CD14-positive monocyte (primary cell): ENCODE data around the gene FAM240A. TPM values are rescaled to one million over a fixed set of nuclear protein-coding genes. Genes with fewer than 3 reads are reported as not detected.
A peak's percentile ranks its signal among the peaks of the same experiment; 100 is the strongest.

Experiments used
- DNase-seq, 3 donors: peaks; one replicate each; pipeline ENCODE4 v3.0.0-alpha.2; 2011 to 2022
- H2AFZ ChIP-seq: 2 replicates; pipeline ENCODE4 v1.6.0; 2012; ENCODE audit warnings: mild to moderate bottlenecking, low read depth, low read length, inconsistent platforms; ENCODE audit not compliant: insufficient read depth, poor library complexity, severe bottlenecking
- H3K27ac ChIP-seq, 2 donors: 1 replicate in 1 of 2; 2 replicates in 1 of 2; pipeline ENCODE4 v1.5.1; 2012 to 2013; ENCODE audit warnings: low read length in 2 of 2, control low read depth in 1 of 2, inconsistent platforms in 1 of 2, low read depth in 1 of 2, mild to moderate bottlenecking in 1 of 2
- H3K27me3 ChIP-seq, 2 donors: one replicate each; pipeline versions ENCODE4 v1.6.0 to v1.6.1; 2011 to 2013; ENCODE audit warnings: low read length in 2 of 2; ENCODE audit not compliant: control insufficient read depth in 2 of 2, insufficient read depth in 2 of 2
- H3K36me3 ChIP-seq, 2 donors: replicated peaks in 1 of 2; 1 replicate in 1 of 2; 2 replicates in 1 of 2; pipeline versions ENCODE4 v1.5.1 to v1.6.1; 2012 to 2013; ENCODE audit warnings: low read length in 2 of 2, control low read depth in 1 of 2, inconsistent platforms in 1 of 2, mild to moderate bottlenecking in 1 of 2; ENCODE audit not compliant: insufficient read depth in 2 of 2, control insufficient read depth in 1 of 2
- H3K4me1 ChIP-seq, 2 donors: 1 replicate in 1 of 2; 2 replicates in 1 of 2; pipeline versions ENCODE4 v1.5.1 to v1.6.1; 2012 to 2013; ENCODE audit warnings: low read length in 2 of 2, control low read depth in 1 of 2, inconsistent platforms in 1 of 2, mild to moderate bottlenecking in 1 of 2, moderate library complexity in 1 of 2; ENCODE audit not compliant: insufficient read depth in 2 of 2, control insufficient read depth in 1 of 2
- H3K4me2 ChIP-seq: replicated peaks from 2 replicates; pipeline ENCODE3; 2012; ENCODE audit warnings: low read length, moderate library complexity, mild to moderate bottlenecking; ENCODE audit not compliant: poor library complexity, severe bottlenecking; ENCODE audit errors: extremely low read depth
- H3K4me3 ChIP-seq, 3 experiments: fragments of 200-600 bp in 1 of 3; sonication (generic) in 1 of 3; replicated peaks in 1 of 3; 1 replicate in 2 of 3; 2 replicates in 1 of 3; pipeline ENCODE4 v1.5.1; 2011 to 2013; ENCODE audit warnings: low read length in 3 of 3, mild to moderate bottlenecking in 3 of 3, control low read depth in 2 of 3, low read depth in 2 of 3, inconsistent platforms in 1 of 3, moderate library complexity in 1 of 3
- H3K79me2 ChIP-seq: 2 replicates; pipeline ENCODE4 v1.6.0; 2012; ENCODE audit warnings: mild to moderate bottlenecking, control low read depth, inconsistent platforms, low read length, moderate library complexity; ENCODE audit not compliant: insufficient read depth
- H3K9ac ChIP-seq: 2 replicates; pipeline ENCODE4 v1.6.0; 2017; ENCODE audit warnings: low read length, mild to moderate bottlenecking; ENCODE audit not compliant: insufficient read depth, poor library complexity, severe bottlenecking
- H3K9me3 ChIP-seq, 2 donors: replicated peaks in 1 of 2; 1 replicate in 1 of 2; 2 replicates in 1 of 2; pipeline versions ENCODE4 v1.5.1 to v1.6.1; 2012 to 2013; ENCODE audit warnings: low read length in 2 of 2, control low read depth in 1 of 2; ENCODE audit not compliant: control insufficient read depth in 1 of 2, insufficient read depth in 1 of 2
- H4K20me1 ChIP-seq: 2 replicates; pipeline ENCODE4 v1.6.0; 2012; ENCODE audit warnings: mild to moderate bottlenecking, low read length, control low read depth, moderate library complexity; ENCODE audit not compliant: insufficient read depth
- H3K27ac Mint-ChIP-seq, 7 donors: one replicate each; pipeline ENCODE4 v1.8.0; 2020; ENCODE audit warnings: mild to moderate bottlenecking in 7 of 7, mixed read lengths in 7 of 7, moderate library complexity in 6 of 7, inconsistent platforms in 2 of 7
- H3K27me3 Mint-ChIP-seq, 3 donors: one replicate each; pipeline ENCODE4 v1.8.0; 2021 to 2022; ENCODE audit warnings: low read depth in 3 of 3, mild to moderate bottlenecking in 3 of 3, mixed read lengths in 3 of 3, moderate library complexity in 3 of 3, inconsistent platforms in 1 of 3
- H3K36me3 Mint-ChIP-seq, 2 donors: one replicate each; pipeline ENCODE4 v1.8.0; 2020; ENCODE audit warnings: mixed read lengths in 2 of 2, inconsistent platforms in 1 of 2, mild to moderate bottlenecking in 1 of 2
- H3K4me1 Mint-ChIP-seq: one replicate; pipeline ENCODE4 v1.8.0; 2020; ENCODE audit warnings: mild to moderate bottlenecking, mixed read lengths
- H3K4me3 Mint-ChIP-seq, 2 donors: one replicate each; pipeline ENCODE4 v1.8.0; 2020; ENCODE audit warnings: mild to moderate bottlenecking in 2 of 2, mixed read lengths in 2 of 2, moderate library complexity in 1 of 2
- H3K9me3 Mint-ChIP-seq, 7 donors: one replicate each; pipeline ENCODE4 v1.8.0; 2020 to 2022; ENCODE audit warnings: mixed read lengths in 7 of 7, mild to moderate bottlenecking in 6 of 7, moderate library complexity in 6 of 7, inconsistent platforms in 2 of 7
- WGBS: methylation state at CpG from one replicate; pipeline ENCODE4 v1.1.5; 2013; ENCODE audit warnings: missing lambda C conversion rate; ENCODE audit not compliant: insufficient coverage; 5-methylcytosine and 5-hydroxymethylcytosine counted together
- intact Hi-C, 2 donors: fragments of 100-400 bp; cut with micrococcal nuclease; formaldehyde crosslinking; loops; one replicate each; pipeline versions ENCODE4 v1.15.0 to v1.15.1; 2023
- polyA plus RNA-seq, 3 donors: library from polyadenylated mRNA; depleted of rRNA in 1 of 3; unstranded in 2 of 3; stranded (reverse) in 1 of 3; fragments of 300-500 nt in 2 of 3; fragments of >200 nt in 1 of 3; fragmentation: Illumina TruSeq in 2 of 3; gene quantifications; 1 replicate in 2 of 3; 2 replicates in 1 of 3; pipeline ENCODE4 v1.2.3, GENCODE V29; 2012 to 2021
- TF ChIP-seq, protein P1 (sequence below): fragments of 200-600 bp; IDR thresholded peaks from one replicate; pipeline ENCODE4 v1.8.0; 2022; ENCODE audit warnings: antibody characterized with exemption, mild to moderate bottlenecking

Gene FAM240A
- polyA plus RNA-seq, 3 donors = not detected

DNA sequence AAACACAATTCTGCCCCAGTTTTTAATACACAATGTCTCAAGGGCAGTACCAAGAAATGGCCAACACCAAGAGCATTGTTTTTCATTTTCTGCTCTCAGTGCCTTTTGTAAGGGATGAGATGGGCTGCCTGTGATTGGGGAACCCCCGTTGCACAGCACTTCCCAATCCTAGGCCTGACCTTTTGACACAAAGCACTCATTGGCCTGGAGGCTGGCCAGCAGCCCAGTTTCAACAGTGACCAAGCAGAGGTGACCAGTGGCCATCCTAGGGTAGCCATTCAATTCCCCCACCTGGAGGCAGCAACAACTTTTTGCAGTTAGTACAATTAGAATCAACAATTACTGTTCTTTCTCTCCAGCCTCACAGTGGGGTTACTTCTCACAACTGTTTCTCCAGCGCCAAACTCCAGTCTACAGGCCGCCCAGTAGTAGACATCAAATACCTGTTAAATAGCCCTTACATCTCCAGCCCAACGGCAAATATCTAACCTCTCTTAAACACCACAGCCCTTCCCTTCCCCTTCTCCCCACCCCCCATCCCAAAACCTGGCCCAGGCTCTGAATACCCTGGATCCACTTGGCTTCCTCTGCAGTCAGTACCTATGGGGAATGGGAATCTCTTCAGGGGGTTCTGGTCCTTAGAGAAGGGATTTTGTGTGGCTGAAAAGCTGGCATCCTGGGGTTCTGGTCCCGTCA, 37.3 kb upstream of the FAM240A start:
- 82% methylated on average over 5 of the region's 5 CpGs for WGBS
- no peak for DNase-seq
- Histone ChIP-seq H3K4me2 (no peak overlapping the region), H3K79me2 (no peaks in the 10 kb centered on the region), H4K20me1 (no peaks in the 10 kb centered on the region), H3K27ac (no peak overlapping the region), H2AFZ (no peak overlapping the region), H3K9me3 (no peaks in the 10 kb centered on the region), H3K9ac (no peak overlapping the region), H3K4me3 (no peak overlapping the region), H3K4me1 (no peaks in the 10 kb centered on the region), H3K36me3 (no peaks in the 10 kb centered on the region), H3K27me3 (peaks cover 0 to 22% of the 10 kb centered on the region in 2 donors)
- H3K9me3 Mint-ChIP-seq = no peaks in the 10 kb centered on the region
- no peaks in the 10 kb centered on the region for H3K36me3 Mint-ChIP-seq
- H3K27ac Mint-ChIP-seq = peak overlapping the region in 1 of 7 donors; percentile 23
- H3K4me3 Mint-ChIP-seq = no peak overlapping the region
- H3K27me3 Mint-ChIP-seq = peaks cover 22 to 55% (median 22%) of the 10 kb centered on the region in 3 donors
- intact Hi-C loops = no loop called here
- peaks cover 6% of the 10 kb centered on the region for H3K4me1 Mint-ChIP-seq
- TF ChIP-seq, protein P1, sequence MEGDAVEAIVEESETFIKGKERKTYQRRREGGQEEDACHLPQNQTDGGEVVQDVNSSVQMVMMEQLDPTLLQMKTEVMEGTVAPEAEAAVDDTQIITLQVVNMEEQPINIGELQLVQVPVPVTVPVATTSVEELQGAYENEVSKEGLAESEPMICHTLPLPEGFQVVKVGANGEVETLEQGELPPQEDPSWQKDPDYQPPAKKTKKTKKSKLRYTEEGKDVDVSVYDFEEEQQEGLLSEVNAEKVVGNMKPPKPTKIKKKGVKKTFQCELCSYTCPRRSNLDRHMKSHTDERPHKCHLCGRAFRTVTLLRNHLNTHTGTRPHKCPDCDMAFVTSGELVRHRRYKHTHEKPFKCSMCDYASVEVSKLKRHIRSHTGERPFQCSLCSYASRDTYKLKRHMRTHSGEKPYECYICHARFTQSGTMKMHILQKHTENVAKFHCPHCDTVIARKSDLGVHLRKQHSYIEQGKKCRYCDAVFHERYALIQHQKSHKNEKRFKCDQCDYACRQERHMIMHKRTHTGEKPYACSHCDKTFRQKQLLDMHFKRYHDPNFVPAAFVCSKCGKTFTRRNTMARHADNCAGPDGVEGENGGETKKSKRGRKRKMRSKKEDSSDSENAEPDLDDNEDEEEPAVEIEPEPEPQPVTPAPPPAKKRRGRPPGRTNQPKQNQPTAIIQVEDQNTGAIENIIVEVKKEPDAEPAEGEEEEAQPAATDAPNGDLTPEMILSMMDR = no peak

DNA sequence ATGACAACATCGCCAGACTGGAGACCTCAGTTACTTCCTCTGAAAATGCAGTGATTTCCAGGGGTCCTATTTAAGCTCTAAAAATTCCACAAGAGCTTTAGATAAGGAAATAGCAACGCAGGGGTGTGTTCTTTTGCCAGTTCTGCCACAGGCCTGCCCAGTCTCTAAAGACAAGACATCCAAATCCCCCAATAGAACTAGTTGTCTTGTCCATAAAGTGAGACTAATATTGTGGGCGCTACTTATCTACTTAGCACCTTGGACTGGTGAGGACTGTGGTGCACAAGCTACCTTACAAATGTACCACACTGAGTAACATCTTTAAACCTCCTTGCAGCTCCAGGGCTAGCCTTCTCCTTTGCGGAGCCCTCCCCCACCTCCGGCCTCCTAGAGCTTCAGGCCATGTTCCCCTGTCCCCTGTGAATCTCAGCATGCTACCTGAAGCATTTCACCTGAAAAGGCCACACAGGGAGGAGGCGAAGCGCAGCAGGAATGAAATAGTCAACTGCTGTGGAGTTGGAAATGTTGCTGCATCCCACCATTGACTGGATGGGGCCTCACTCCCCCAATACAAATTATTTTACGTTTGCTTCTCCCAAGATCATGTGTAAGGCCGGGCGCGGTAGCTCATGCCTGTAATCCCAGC, 36.6 kb upstream of the FAM240A start:
- Mint-ChIP-seq H3K9me3 (no peaks in the 10 kb centered on the region), H3K4me3 (no peak overlapping the region), H3K27ac (no peak overlapping the region), H3K4me1 (peaks cover 6% of the 10 kb centered on the region), H3K36me3 (no peaks in the 10 kb centered on the region), H3K27me3 (peaks cover 22 to 55% (median 22%) of the 10 kb centered on the region in 3 donors)
- DNase-seq = no peak
- Histone ChIP-seq H3K36me3 (no peaks in the 10 kb centered on the region), H3K4me1 (no peaks in the 10 kb centered on the region), H3K27ac (no peak overlapping the region), H3K4me2 (no peak overlapping the region), H3K4me3 (no peak overlapping the region), H3K9ac (no peak overlapping the region), H4K20me1 (no peaks in the 10 kb centered on the region), H3K79me2 (no peaks in the 10 kb centered on the region), H2AFZ (no peak overlapping the region), H3K27me3 (peaks cover 0 to 22% of the 10 kb centered on the region in 2 donors), H3K9me3 (no peaks in the 10 kb centered on the region)
- WGBS = 100% methylated on average over 5 of the region's 11 CpGs
- intact Hi-C loops = no loop called here
- TF ChIP-seq, protein P1 = no peak
